H1 (cell line): ENCODE results near the gene AKR1B1. TPM values are rescaled to one million over a fixed set of nuclear protein-coding genes. Genes with fewer than 3 reads are reported as not detected.

Source experiments
- CTCF ChIA-PET: fragments of 300-600 bp; sonication (Branson Sonifier 250); formaldehyde crosslinking; loops from one replicate; lab custom pipeline; 2021; ENCODE audit not compliant: partially characterized antibody; lab: Charles Lee
- POLR2A ChIA-PET: fragments of 300-600 bp; sonication (Branson Sonifier 250); formaldehyde crosslinking; loops from one replicate; lab custom pipeline; 2021; ENCODE audit warnings: inconsistent platforms; ENCODE audit not compliant: partially characterized antibody; lab: Charles Lee
- DNase-seq, 2 experiments: peaks; one replicate each; pipeline versions ENCODE4 v3.0.0 to v3.0.0-alpha.2; 2010 to 2022; ENCODE audit warnings: low spot score in 2 of 2, low read depth in 1 of 2, mixed read lengths in 1 of 2
- FAIRE-seq: peaks from 2 replicates; lab custom pipeline; 2011; peaks lifted over from hg19 to GRCh38; lab: Jason Lieb, UNC
- H2AFZ ChIP-seq: 2 replicates; pipeline ENCODE4 v1.8.1; 2012; ENCODE audit warnings: low read length, inconsistent platforms
- H2AK5ac ChIP-seq: 2 replicates; pipeline ENCODE4 v1.6.1; 2013; ENCODE audit warnings: low read depth, low read length
- H2BK120ac ChIP-seq: replicated peaks from 2 replicates; pipeline ENCODE3; 2013; ENCODE audit warnings: low read depth, low read length, inconsistent platforms
- H2BK12ac ChIP-seq: 2 replicates; pipeline ENCODE4 v1.6.1; 2013; ENCODE audit warnings: low read depth, low read length
- H2BK15ac ChIP-seq: 2 replicates; pipeline ENCODE4 v1.6.1; 2013; ENCODE audit warnings: low read length
- H2BK20ac ChIP-seq: 2 replicates; pipeline ENCODE4 v1.6.1; 2013; ENCODE audit warnings: low read length
- H2BK5ac ChIP-seq: 2 replicates; pipeline ENCODE4 v1.6.1; 2013; ENCODE audit warnings: low read depth, low read length
- H3K14ac ChIP-seq: 2 replicates; pipeline ENCODE4 v1.6.1; 2013; ENCODE audit warnings: inconsistent platforms; ENCODE audit not compliant: insufficient read length
- H3K18ac ChIP-seq: 2 replicates; pipeline ENCODE4 v1.6.1; 2013; ENCODE audit warnings: low read length; ENCODE audit errors: extremely low read depth
- H3K23ac ChIP-seq: 2 replicates; pipeline ENCODE4 v1.6.1; 2013; ENCODE audit warnings: inconsistent platforms; ENCODE audit not compliant: insufficient read length
- H3K23me2 ChIP-seq: 2 replicates; pipeline ENCODE4 v1.6.1; 2013; ENCODE audit warnings: low read depth, low read length
- H3K27ac ChIP-seq: 2 replicates; pipeline ENCODE4 v1.6.1; 2011; ENCODE audit warnings: low read depth, low read length, inconsistent platforms
- H3K27me3 ChIP-seq, 4 experiments: replicated peaks in 1 of 4; 1 replicate in 1 of 4; 2 replicates in 3 of 4; pipeline versions ENCODE4 v1.6.1 to v1.8.1; 2011 to 2013; ENCODE audit warnings: low read length in 3 of 4, mild to moderate bottlenecking in 3 of 4, inconsistent platforms in 2 of 4, mixed read lengths in 2 of 4, moderate library complexity in 1 of 4; ENCODE audit not compliant: control insufficient read depth in 3 of 4, insufficient read depth in 3 of 4; ENCODE audit errors: extremely low read depth in 1 of 4
- H3K36me3 ChIP-seq, 4 experiments: 2 replicates each; pipeline versions ENCODE4 v1.6.1 to v1.8.1; 2011 to 2013; ENCODE audit warnings: mild to moderate bottlenecking in 4 of 4, low read length in 3 of 4, moderate library complexity in 2 of 4, control low read depth in 1 of 4, inconsistent platforms in 1 of 4; ENCODE audit not compliant: insufficient read depth in 4 of 4, control insufficient read depth in 2 of 4
- H3K4ac ChIP-seq: replicated peaks from 2 replicates; pipeline ENCODE3; 2013; ENCODE audit warnings: low read length, low read depth, mixed read lengths, inconsistent platforms; ENCODE audit not compliant: insufficient read length
- H3K4me1 ChIP-seq, 4 experiments: replicated peaks in 1 of 4; 1 replicate in 1 of 4; 2 replicates in 3 of 4; pipeline versions ENCODE4 v1.6.1 to v1.8.1; 2011 to 2013; ENCODE audit warnings: low read length in 3 of 4, inconsistent platforms in 2 of 4, mixed read lengths in 1 of 4; ENCODE audit not compliant: insufficient read depth in 4 of 4, control insufficient read depth in 3 of 4
- H3K4me2 ChIP-seq, 2 experiments: 2 replicates each; pipeline versions ENCODE4 v1.6.1 to v1.8.1; 2011 to 2013; ENCODE audit warnings: low read depth in 2 of 2, low read length in 2 of 2, control low read depth in 1 of 2, inconsistent platforms in 1 of 2, mild to moderate bottlenecking in 1 of 2; ENCODE audit not compliant: insufficient read depth in 1 of 2
- H3K4me3 ChIP-seq, 4 experiments: fragments of 200-600, 300-600 bp in 1 of 4; sonication (generic), shearing (Covaris generic), sonication (Bioruptor Twin) in 1 of 4; 2 replicates each; pipeline versions ENCODE4 v1.5.1 to v1.8.1; 2011 to 2016; ENCODE audit warnings: low read length in 4 of 4, low read depth in 3 of 4, control low read depth in 2 of 4, inconsistent platforms in 2 of 4, mild to moderate bottlenecking in 2 of 4, mixed read lengths in 1 of 4, moderate library complexity in 1 of 4; ENCODE audit not compliant: insufficient read depth in 2 of 4; ENCODE audit errors: extremely low read depth in 1 of 4
- H3K56ac ChIP-seq: replicated peaks from 2 replicates; pipeline ENCODE3; 2013; ENCODE audit warnings: low read depth, mild to moderate bottlenecking, mixed read lengths, low read length, inconsistent platforms; ENCODE audit not compliant: insufficient read length
- H3K79me1 ChIP-seq: 2 replicates; pipeline ENCODE4 v1.6.1; 2013; ENCODE audit warnings: low read depth, low read length, control low read depth
- H3K79me2 ChIP-seq, 2 experiments: 2 replicates each; pipeline versions ENCODE4 v1.6.1 to v1.8.1; 2012 to 2013; ENCODE audit warnings: low read length in 2 of 2, mild to moderate bottlenecking in 2 of 2, inconsistent platforms in 1 of 2; ENCODE audit not compliant: insufficient read depth in 2 of 2, control insufficient read depth in 1 of 2
- H3K9ac ChIP-seq, 4 experiments: replicated peaks in 1 of 4; 1 replicate in 1 of 4; 2 replicates in 3 of 4; pipeline versions ENCODE4 v1.6.1 to v1.8.1; 2011 to 2013; ENCODE audit warnings: low read depth in 3 of 4, low read length in 3 of 4, control low read depth in 2 of 4, mild to moderate bottlenecking in 2 of 4, moderate library complexity in 2 of 4, inconsistent platforms in 1 of 4; ENCODE audit errors: extremely low read depth in 1 of 4
- H3K9me3 ChIP-seq, 2 experiments: 2 replicates each; pipeline versions ENCODE4 v1.6.1 to v1.8.1; 2012 to 2013; ENCODE audit warnings: mild to moderate bottlenecking in 2 of 2, moderate library complexity in 2 of 2, control low read depth in 1 of 2, inconsistent platforms in 1 of 2, low read depth in 1 of 2, low read length in 1 of 2, mixed read lengths in 1 of 2; ENCODE audit not compliant: insufficient read depth in 2 of 2
- H4K20me1 ChIP-seq, 2 experiments: replicated peaks in 1 of 2; 2 replicates each; pipeline versions ENCODE3 to v1.8.1; 2011 to 2013; ENCODE audit warnings: inconsistent platforms in 2 of 2, low read length in 2 of 2, mild to moderate bottlenecking in 1 of 2; ENCODE audit not compliant: insufficient read depth in 2 of 2, control insufficient read depth in 1 of 2
- H4K5ac ChIP-seq: 2 replicates; pipeline ENCODE4 v1.6.1; 2013; ENCODE audit warnings: low read length, low read depth, mixed read lengths, inconsistent platforms; ENCODE audit not compliant: insufficient read length
- H4K8ac ChIP-seq: 2 replicates; pipeline ENCODE4 v1.8.0; 2013; ENCODE audit warnings: mild to moderate bottlenecking, moderate library complexity, low read length, inconsistent platforms; ENCODE audit not compliant: insufficient read depth; ENCODE audit errors: extremely low read depth
- H4K91ac ChIP-seq: replicated peaks from 2 replicates; pipeline ENCODE3; 2013; ENCODE audit warnings: low read length, mixed read lengths, inconsistent platforms; ENCODE audit not compliant: insufficient read length
- ASH2L ChIP-seq: fragments of 200-600, 300-600 bp; sonication (generic); IDR thresholded peaks from one replicate; pipeline ENCODE4 v1.7.1; 2017; ENCODE audit warnings: low read length
- BACH1 ChIP-seq: IDR thresholded peaks from 2 replicates; pipeline ENCODE4 v1.6.1; 2012; ENCODE audit warnings: low read length, improper control_type of control experiment
- BRCA1 ChIP-seq: IDR thresholded peaks from 2 replicates; pipeline ENCODE4 v1.6.1; 2012; ENCODE audit warnings: low read depth, low read length, improper control_type of control experiment
- CEBPB ChIP-seq: IDR thresholded peaks from 2 replicates; pipeline ENCODE4 v1.6.1; 2012; ENCODE audit warnings: low read depth, low read length
- EZH2 ChIP-seq: fragments of 200-600 bp; sonication (generic); IDR thresholded peaks from 2 replicates; pipeline ENCODE4 v1.7.1; 2012; ENCODE audit warnings: low read depth, mild to moderate bottlenecking, moderate library complexity, low read length, inconsistent platforms; ENCODE audit not compliant: severe bottlenecking
- GABPA ChIP-seq: IDR thresholded peaks from 2 replicates; pipeline ENCODE4 v1.6.1; 2011; ENCODE audit warnings: mild to moderate bottlenecking, low read length, moderate library complexity, borderline replicate concordance; ENCODE audit not compliant: insufficient read depth
- NANOG ChIP-seq: IDR thresholded peaks from 2 replicates; pipeline ENCODE4 v1.6.1; 2011; ENCODE audit warnings: low read length, low read depth, mild to moderate bottlenecking, inconsistent platforms; ENCODE audit not compliant: insufficient read depth, poor library complexity, severe bottlenecking
- PHF8 ChIP-seq: fragments of 200-600 bp; sonication (generic); conservative IDR thresholded peaks from 2 replicates; pipeline ENCODE4 v1.7.1; 2012; ENCODE audit warnings: low read depth, mild to moderate bottlenecking, inconsistent platforms, low read length, moderate library complexity
- POU5F1 ChIP-seq: IDR thresholded peaks from 2 replicates; pipeline ENCODE4 v1.6.1; 2011; ENCODE audit warnings: low read depth, mild to moderate bottlenecking, low read length, moderate library complexity
- SAP30 ChIP-seq: fragments of 300-600 bp; sonication (generic); IDR thresholded peaks from 2 replicates; pipeline ENCODE4 v1.7.1; 2012; ENCODE audit warnings: low read length, moderate library complexity, mild to moderate bottlenecking, inconsistent platforms; ENCODE audit not compliant: insufficient read depth, insufficient replicate concordance
- SUZ12 ChIP-seq: fragments of 200-600 bp; sonication (generic); IDR thresholded peaks from 2 replicates; pipeline ENCODE4 v1.6.1; 2012; ENCODE audit warnings: mild to moderate bottlenecking, inconsistent platforms, low read length, moderate library complexity, mixed read lengths
- TAF7 ChIP-seq: optimal IDR thresholded peaks from 2 replicates; pipeline ENCODE3; 2011; ENCODE audit warnings: low read depth, mild to moderate bottlenecking, inconsistent platforms, low read length, moderate library complexity, borderline replicate concordance
- TBP ChIP-seq: IDR thresholded peaks from 2 replicates; pipeline ENCODE4 v1.6.1; 2011; ENCODE audit warnings: low read depth, low read length, improper control_type of control experiment
- ZNF274 ChIP-seq: IDR thresholded peaks from 2 replicates; pipeline ENCODE4 v1.7.0; 2012; ENCODE audit warnings: low read length, borderline replicate concordance; ENCODE audit errors: extremely low read depth
- WGBS, 2 experiments: shearing (Covaris generic) in 1 of 2; methylation state at CpG; one replicate each; pipeline versions ENCODE4 v1.1.6 to v1.1.7; 2013 to 2015; ENCODE audit warnings: low lambda C conversion rate in 2 of 2, mixed read lengths in 2 of 2, inconsistent platforms in 1 of 2, low coverage in 1 of 2, missing lambda C conversion rate in 1 of 2; ENCODE audit not compliant: insufficient replicate concordance in 2 of 2, insufficient coverage in 1 of 2, insufficient read length in 1 of 2; ENCODE audit errors: extremely low coverage in 1 of 2, missing lambda C conversion rate in 1 of 2; 5-methylcytosine and 5-hydroxymethylcytosine counted together
- polyA plus RNA-seq, 7 experiments: library from polyadenylated mRNA; depleted of rRNA in 3 of 7; stranded (reverse) in 5 of 7; unstranded in 2 of 7; fragments of >200 nt in 5 of 7; fragments of 200-250 nt in 2 of 7; gene quantifications; 1 replicate in 5 of 7; 2 replicates in 1 of 7; 4 replicates in 1 of 7; pipeline versions ENCODE4 v1.2.1 to v1.2.3, GENCODE V29; 2011 to 2013; ENCODE audit warnings: missing spikeins in 2 of 7, mixed read lengths in 2 of 7
- total RNA-seq: library from RNA; stranded (reverse); fragmentation: NEBNext Ultra II Directional; extraction: Animal tissue kit (Norgen Biotek cat#: 25700); gene quantifications from 2 replicates; pipeline ENCODE4 v1.2.1, GENCODE V29; 2021

The AKR1B1 gene
- total and polyA plus RNA-seq, 2 of the 8 experiments (the other 6 are each of a cell fraction or from before 2014, with no cell fraction given), result 195 to 273 TPM

GRCh38 chr7:134447383-134447782 is 11.5 kb downstream of the AKR1B1 start:
- no peak overlapping the region for H3K4ac ChIP-seq
- H2AK5ac ChIP-seq, result no peak overlapping the region
- H3K23ac ChIP-seq, result no peak overlapping the region
- H2BK15ac ChIP-seq, result no peak overlapping the region
- H2BK5ac ChIP-seq, result no peak overlapping the region
- H4K20me1 ChIP-seq, result peaks cover 0 to 17% of the 10 kb centered on the region in 2 experiments
- CTCF ChIA-PET, result interaction anchor here (0.9 to 7.8 kb wide), 5 partner anchors 11 to 66 kb away, joined by 3 to 43 read pairs (median 10); no protein-coding TSS in a partner anchor
- H3K79me1 ChIP-seq, result no peaks in the 10 kb centered on the region
- H3K56ac ChIP-seq, result no peak overlapping the region
- no peak overlapping the region for H2BK20ac ChIP-seq
- H3K79me2 ChIP-seq, result peaks cover 0 to 3% of the 10 kb centered on the region in 2 experiments; a peak in 1 of 4 replicates
- H2AFZ ChIP-seq, result no peak overlapping the region
- H3K23me2 ChIP-seq, result no peaks in the 10 kb centered on the region
- H3K14ac ChIP-seq, result no peak overlapping the region
- H3K27ac ChIP-seq, result no peak overlapping the region
- TF ChIP-seq SAP30 (no peak), EZH2 (no peak), TBP (no peak), SUZ12 (no peak), BRCA1 (no peak), CEBPB (no peak), BACH1 (no peak), ASH2L (no peak), POU5F1 (no peak), TAF7 (no peak), GABPA (no peak), NANOG (no peak), PHF8 (no peak), ZNF274 (no peak)
- no peaks in the 10 kb centered on the region for H3K27me3 ChIP-seq
- POLR2A ChIA-PET, result no interaction called here
- no peak overlapping the region for H4K8ac ChIP-seq
- H4K5ac ChIP-seq, result no peak overlapping the region
- FAIRE-seq (no peak), DNase-seq (no peak)
- H4K91ac ChIP-seq, result no peak overlapping the region
- no peak overlapping the region for H3K4me3 ChIP-seq
- peaks cover 42 to 86% (median 75%) of the 10 kb centered on the region in 4 experiments for H3K36me3 ChIP-seq
- no peaks in the 10 kb centered on the region for H3K4me1 ChIP-seq
- H2BK120ac ChIP-seq, result no peak overlapping the region
- 93% methylated on average over 9 of the region's 9 CpGs; no CpG with 5 or more reads in 1 of the 2 experiments for WGBS, 2 experiments
- H2BK12ac ChIP-seq, result no peak overlapping the region
- H3K9ac ChIP-seq, result no peak overlapping the region
- no peak overlapping the region for H3K4me2 ChIP-seq
- H3K9me3 ChIP-seq, result no peaks in the 10 kb centered on the region
- H3K18ac ChIP-seq, result no peak overlapping the region
